Measurements from ENCODE around the gene LTBP4.
A peak's percentile ranks its signal among the peaks of the same experiment; 100 is the strongest.
"Not testable (repeated sequence)": the region's sequence is repeated elsewhere in the genome, so short reads cannot be mapped to it uniquely, and the experiment has no call there.

The LTBP4 gene

DNA sequence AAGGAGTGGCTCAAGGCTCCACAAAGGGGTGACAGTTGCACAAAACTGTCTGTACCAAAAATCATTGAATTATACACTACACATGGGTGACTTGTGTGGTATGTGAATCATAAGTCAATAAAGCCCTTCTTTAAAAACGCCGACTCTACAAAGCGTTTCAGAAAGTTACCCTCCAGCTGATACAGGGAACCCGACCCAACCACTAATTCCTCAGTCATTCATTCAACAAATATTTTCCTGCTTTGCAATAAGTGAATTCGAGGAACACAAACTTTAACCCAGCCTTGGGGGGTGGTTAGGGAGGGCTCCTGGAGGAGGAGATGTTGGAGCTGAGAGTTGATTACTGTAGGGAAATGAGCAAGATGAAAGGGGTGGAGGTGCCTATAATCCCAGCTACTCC is 32.0 kb downstream of the LTBP4 start:
- DNase-seq, result no peak

DNA sequence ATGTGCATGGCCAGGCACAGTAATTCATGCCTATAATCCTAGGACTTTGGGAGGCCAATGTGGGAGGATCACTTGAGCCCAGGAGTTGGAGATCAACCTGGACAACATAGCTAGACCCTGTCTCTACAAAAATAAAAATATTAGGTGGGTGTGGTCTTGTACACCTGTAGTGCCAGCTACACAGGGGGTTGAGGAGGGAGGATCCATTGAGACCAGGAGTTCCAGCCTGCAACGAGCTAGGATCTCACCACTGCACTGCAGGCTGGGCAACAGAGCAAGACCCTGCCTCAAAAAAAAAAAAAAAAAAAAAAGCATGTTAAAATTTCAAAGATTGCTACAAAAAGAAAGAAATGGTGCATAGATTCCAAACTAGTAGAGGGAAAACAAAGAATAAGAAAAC is 37.2 kb downstream of the LTBP4 start:
- no peak for DNase-seq

DNA sequence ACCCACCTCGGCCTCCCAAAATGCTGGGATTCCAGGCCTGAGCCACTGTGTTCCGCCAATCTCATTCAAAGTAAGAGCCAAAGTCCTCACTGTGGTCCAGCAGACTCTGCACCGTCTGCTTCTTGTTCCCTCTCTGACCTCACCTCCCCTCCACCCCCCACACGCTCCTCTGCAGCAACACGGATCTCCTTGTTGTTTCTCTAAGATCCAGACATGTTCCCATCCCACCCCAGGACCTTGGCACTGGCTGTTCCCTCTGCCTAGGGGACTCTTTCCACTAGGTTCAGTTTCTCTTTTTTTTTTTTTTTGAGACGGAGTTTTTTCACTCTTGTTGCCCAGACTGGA is 38.4 kb downstream of the LTBP4 start:
- no peak for DNase-seq

GRCh38 chr19:40640744-40641143 is 39.6 kb downstream of the LTBP4 start:
- DNase-seq, result no peak

DNA sequence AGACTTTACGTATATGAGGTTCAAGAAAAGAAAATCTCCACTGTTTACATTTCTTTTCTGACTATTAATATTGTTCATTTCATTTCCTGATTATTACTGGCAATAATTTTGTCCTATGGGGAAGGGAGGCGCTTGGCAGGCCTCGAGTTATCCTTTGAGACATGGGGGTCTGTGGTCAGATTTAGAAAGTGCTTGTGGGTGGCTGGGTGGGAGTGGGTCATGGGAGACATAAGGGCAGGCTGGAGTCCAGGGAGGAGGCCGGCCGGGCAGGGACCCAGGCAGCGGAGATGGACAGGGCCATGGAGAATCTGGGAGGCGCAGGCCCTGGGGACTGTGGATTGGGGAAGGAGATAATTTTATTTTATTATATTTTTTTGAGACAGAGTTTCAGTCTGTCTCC is 40.1 kb downstream of the LTBP4 start:
- no peak for DNase-seq

DNA sequence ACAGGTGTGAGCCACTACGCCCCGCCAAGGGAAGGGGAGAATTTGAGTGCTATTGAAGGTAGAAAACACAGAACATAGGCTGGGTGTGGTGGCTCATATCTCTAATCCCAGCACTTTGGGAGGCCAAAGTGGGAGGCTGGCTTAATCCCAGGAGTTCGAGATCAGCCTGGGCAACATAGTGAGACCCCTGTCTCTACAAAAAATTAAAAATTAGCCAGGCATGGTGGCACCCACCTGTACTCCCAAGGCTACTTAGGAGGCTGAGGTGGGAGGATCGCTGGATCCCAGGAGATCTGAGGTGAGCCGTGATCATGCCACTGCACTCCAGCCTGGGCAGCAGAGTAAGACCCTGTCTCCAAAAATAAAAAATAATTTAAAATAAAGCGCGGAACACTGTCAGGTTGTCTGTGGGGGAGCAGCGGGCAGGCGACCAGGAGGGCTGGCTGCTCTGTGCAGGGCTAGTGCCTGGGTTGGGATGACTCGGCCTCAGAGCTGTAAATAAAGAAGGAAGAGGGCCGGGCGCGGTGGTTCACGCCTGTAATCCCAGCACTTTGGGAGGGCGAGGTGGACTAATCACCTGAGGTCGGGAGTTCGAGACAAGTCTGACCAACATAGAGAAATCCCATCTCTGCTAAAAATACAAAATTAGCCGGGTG is 41.0 kb downstream of the LTBP4 start:
- DNase-seq, result no peak

DNA sequence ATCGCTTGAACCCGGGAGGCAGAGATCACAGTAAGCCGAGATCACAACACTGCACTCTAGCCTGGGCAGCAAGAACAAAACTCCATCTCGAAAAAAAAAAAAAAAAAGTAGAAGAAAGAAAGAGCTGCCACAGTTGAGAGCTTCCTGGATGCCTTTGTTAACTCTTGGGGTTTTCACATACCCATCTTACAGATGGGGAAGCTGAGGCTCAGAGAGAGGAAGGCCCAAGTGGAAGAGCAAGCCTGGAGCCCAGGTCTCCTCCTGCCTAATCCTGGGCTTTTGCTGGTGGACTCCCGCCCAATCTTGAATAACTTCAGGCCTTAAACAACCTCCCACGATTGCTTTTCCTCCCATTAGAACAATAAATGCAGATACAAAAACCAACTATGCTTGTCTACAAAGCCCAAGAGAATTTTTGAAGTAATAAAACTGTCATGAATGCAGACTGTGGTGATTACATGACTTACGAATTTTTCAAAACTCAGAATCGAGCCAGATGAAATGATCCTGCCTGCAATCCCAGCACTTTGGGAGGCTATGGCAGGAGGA is 41.7 kb downstream of the LTBP4 start:
- no peak for DNase-seq

- DNase-seq, result no peak
Measured at GRCh38 chr19:40646743-40647254, 45.6 kb downstream of the LTBP4 start.

GRCh38 chr19:40649903-40650675 is 48.9 kb downstream of the LTBP4 start:
- DNase-seq, result not testable (repeated sequence)

DNA sequence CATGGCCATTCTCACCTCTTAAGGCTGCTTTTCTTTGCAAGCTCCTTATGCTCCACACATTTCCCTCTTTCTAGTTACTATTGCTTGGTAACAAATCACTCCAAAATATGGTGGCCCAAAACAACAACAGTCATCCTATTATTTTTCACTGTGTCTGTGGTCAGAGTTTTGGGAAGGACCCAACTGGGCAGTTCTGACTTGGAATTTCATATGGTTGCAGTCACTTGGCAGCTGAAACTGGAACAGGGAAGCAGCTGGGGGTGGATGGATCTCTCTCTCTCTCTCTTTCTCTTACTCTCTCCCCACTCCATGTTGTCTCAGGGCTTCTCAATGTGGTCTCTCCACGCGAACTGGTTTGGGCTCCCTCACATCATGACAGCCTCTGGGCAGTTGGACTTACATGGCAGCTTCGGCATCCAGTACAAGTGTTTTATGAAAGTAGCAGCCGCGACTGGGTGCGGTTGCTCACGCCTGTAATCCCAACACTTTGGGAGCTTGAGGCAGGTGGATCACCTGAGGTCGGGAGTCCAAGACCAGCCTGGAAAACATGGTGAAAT is 49.7 kb downstream of the LTBP4 start:
- no peak for DNase-seq

- not testable (repeated sequence) for DNase-seq
Measured at GRCh38 chr19:40652303-40652702, 51.1 kb downstream of the LTBP4 start.

- not testable (repeated sequence) for DNase-seq
Measured at GRCh38 chr19:40655684-40656083, 54.5 kb downstream of the LTBP4 start.

- DNase-seq, result no peak
Measured at GRCh38 chr19:40658031-40658430, 56.9 kb downstream of the LTBP4 start.

DNA sequence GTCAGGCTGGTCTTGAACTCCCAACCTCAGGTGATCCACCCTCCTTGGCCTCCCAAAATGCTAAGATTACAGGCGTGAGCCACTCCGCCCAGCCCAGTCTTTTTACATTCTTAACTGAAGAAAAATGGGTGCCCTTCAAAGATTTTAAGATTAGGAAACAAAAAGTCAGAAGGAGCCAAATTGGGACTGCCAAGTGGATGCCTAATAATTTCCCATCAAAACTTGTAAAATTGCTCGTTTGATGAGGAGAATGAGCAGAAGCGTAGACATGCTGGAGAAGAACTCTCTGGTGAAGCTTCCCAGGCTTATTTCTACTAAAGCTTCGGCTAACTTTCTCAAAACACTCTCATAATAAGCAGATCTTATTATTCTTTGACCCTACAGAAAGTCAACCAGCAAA is 57.9 kb downstream of the LTBP4 start:
- DNase-seq, result no peak

GRCh38 chr19:40659566-40659965 is 58.4 kb downstream of the LTBP4 start:
- no peak for DNase-seq

DNA sequence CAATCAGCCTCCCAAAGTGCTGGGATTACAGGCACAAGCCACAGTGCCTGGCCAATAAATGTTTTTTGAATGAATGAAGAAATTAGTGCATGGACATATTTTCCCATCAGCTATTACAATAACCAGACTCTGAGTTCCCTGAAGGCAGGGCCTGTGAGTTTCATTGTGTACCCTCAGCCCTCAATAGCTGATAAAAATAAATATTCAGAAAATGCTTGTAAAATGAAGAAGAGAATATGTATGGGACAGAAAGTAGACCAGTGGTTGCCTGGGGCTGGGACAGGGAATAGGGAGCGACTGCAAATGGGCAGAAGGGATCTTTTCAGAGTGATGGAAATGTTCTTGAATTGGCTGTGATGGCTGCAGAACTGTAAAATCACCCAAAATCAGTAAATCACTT is 60.4 kb downstream of the LTBP4 start:
- no peak for DNase-seq

DNA sequence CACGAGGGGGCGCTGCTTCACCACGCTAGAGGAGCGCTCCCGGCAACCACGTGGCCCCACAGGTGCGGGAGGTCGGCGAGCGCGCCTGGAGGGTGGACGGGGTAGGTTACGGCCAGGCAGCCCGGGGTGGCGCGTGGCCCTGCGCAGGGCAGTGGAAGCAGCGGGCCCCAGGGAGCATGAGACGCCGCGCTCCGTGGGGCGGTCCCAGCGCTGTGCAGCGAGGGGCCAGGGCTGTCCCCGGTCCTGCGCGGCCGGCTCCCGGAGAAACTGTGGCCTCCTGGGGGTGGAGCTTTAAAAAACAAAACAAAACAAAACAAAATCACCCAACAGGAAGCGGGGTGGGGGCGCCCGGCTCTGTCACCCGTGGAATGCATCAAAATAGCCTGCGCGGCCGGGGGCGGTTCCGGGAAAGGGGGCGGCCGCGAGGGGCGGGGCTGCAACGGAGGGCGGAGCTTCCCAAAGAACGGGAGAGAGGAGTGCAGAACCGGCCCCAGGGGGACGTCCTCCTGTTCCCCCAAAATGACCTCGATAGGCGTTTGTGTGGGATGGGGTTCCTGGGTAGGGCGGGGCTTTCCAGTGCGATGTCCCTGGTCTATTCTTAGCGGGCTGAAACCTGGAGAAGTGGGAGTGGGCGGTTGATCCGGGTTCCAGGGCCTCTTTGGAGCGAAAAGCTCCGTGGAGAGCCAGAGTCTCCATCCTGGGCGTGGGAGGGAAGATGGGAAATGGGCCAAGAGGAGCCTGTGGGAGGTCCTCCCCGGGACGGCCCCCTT is 61.9 kb downstream of the LTBP4 start:
- DNase-seq, result peak; percentile 76

- peak; percentile 9 for DNase-seq
Measured at GRCh38 chr19:40663695-40664692, 62.8 kb downstream of the LTBP4 start.

- no peak for DNase-seq
Measured at GRCh38 chr19:40666803-40667438, 65.8 kb downstream of the LTBP4 start.

DNA sequence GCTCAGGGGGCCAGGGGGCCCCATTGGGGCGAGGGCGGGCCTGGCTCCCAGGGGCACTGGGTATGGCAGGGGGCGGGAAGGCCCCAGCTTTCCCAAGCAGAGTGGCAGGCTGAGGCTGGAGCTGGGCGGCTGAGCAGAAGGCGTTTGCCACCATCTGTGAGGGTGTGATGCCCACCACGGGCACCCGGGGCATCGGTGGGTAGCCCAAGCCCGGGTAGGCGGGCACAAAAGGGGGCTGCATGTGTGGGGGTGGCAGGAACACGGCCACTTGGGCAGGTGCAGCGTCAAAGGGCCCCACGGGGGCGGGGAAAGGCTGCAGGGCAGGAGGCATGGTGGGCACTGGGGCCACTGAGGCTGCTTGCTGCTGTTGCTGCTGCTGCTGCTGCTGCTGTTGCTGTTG is 66.4 kb downstream of the LTBP4 start:
- no peak for DNase-seq

DNA sequence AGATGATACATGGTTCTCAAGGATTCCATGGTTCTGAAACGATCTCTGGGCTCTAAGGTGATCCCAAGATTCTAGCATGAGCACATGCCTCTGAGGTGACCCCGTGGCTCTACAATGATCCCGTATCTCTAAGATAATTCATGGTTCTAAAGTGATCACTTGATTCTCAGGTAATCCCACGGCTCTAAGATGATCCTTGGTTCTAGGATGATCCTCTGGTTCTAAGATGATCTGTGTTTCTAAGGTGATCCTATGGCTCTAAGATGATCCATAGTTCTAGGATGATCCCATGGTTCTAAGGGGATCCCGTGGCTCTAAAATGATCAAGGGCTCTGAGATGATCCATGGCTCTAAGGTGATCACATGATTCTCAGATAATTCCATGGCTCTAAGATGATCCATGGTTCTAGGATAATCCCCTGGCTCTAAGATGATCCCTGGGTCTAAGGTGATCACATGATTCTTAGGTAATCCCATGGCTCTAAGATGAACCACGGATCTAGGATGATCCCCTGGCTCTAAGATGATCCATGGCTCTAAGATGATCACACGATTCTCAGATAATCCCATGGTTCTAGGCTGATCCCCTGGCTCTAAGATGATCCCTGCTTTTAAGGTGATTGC is 67.9 kb downstream of the LTBP4 start:
- no peak for DNase-seq
